ENCODE measurements around the gene GPR35.

DNA sequence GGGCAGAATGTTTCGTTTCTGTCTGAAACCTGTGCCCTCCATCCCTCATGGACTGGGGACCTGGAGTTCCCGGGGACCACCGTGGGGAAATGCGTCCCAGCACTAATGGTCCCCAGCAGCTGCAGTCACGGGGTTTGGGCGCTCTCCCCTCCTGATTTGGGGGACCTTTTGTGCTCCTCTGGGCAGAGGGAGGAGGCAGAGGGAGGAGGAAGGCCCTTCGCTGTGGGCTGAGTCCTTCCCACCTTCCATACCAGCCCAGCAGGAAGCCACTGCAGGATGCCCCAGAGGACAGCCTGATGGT, 3.2 kb downstream of the GPR35 start:
- TF ChIP-seq POLR2AphosphoS5 (IDR thresholded peaks at IDR 0.05) (no peak), POLR2A (IDR thresholded peaks at IDR 0.05) (no peak), EP300 (IDR thresholded peaks at IDR 0.05) (no peak)
- TF ChIP-seq, protein P1, sequence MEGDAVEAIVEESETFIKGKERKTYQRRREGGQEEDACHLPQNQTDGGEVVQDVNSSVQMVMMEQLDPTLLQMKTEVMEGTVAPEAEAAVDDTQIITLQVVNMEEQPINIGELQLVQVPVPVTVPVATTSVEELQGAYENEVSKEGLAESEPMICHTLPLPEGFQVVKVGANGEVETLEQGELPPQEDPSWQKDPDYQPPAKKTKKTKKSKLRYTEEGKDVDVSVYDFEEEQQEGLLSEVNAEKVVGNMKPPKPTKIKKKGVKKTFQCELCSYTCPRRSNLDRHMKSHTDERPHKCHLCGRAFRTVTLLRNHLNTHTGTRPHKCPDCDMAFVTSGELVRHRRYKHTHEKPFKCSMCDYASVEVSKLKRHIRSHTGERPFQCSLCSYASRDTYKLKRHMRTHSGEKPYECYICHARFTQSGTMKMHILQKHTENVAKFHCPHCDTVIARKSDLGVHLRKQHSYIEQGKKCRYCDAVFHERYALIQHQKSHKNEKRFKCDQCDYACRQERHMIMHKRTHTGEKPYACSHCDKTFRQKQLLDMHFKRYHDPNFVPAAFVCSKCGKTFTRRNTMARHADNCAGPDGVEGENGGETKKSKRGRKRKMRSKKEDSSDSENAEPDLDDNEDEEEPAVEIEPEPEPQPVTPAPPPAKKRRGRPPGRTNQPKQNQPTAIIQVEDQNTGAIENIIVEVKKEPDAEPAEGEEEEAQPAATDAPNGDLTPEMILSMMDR (IDR thresholded peaks at IDR 0.05): no peak

Measured in sigmoid colon (tissue), 4 donors.